Putamen (tissue), 1 donor: ENCODE measurements around the gene OPTN.

ENCODE experiments used
- DNase-seq: peaks from one replicate; pipeline ENCODE4 v3.0.0-alpha.2; 2016; ENCODE audit warnings: low spot score

OPTN gene

GRCh38 chr10:13184276-13184675 is 84.3 kb downstream of the OPTN start:
- no peak for DNase-seq

DNA sequence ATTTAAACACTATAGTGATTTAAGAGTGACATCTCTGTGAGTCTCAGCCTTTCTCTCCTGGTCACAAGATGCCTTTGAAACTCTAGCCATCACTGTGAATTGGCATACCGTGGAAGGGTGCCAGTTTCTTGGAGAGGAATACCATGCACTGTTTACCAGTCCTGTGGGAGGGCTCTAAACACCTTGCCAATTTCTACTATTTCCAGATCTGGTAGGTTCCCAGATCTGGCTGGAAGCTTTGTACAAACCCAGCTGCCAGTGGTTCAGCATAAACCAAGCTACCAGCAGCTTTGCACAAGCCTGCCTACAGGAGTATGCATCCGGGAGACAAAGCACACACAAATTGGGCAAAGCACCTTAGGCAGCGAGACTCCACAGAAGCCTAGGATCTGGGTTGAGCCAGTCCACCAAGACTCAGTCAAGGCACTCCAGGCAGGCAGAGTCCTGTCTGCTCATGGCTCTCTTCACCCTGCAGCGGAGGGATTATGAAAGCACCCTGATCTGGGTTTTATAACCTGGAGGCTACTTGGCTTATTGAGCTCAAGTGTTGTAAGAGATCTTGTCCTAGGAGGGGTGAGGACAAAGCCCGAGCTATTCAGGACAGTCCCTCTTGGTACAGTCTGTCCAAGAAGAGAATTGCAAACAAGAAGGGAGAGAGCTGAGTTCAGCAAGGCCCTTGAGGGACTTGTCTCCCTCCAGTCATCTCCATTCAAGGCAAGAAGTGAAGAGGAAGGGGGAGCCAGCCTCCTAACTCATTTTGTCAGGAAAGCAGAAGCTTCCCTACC is 85.0 kb downstream of the OPTN start:
- no peak for DNase-seq

DNA sequence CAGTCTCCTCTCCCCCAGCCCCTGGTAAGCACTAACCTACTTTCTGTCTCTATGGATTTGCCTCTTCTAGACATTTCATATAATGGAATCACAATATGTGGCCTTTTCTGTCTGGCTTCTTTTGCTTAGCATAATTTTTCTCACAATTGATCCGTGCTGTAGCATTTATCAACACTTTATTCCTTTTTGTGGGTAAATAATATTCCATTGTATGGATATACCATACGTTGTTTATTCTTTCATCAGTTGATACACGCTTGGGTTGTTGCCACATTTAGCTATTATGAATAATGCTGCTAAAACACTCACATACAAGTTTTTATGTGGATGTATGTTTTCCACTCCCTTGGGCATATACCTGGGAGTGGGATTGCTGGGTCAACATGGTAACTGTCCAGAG is 87.2 kb downstream of the OPTN start:
- DNase-seq = no peak
